SU-DHL-6 (cell line): Measurements from ENCODE around the gene HHAT.

Source experiments
- H2AFZ ChIP-seq: fragments of 200-600 bp; sonication (generic); 2 replicates; pipeline ENCODE4 v1.6.1; 2014; ENCODE audit warnings: low read depth, mild to moderate bottlenecking, moderate library complexity, mixed read lengths, antibody characterized with exemption, low read length; ENCODE audit not compliant: severe bottlenecking
- H3F3A ChIP-seq: fragments of 200-600 bp; shearing (Covaris generic); 2 replicates; pipeline ENCODE4 v1.6.0; 2016; ENCODE audit warnings: antibody characterized with exemption, mild to moderate bottlenecking; ENCODE audit not compliant: insufficient read depth
- H3K27ac ChIP-seq: fragments of 200-600 bp; sonication (generic); 2 replicates; pipeline ENCODE4 v1.5.1; 2016; ENCODE audit warnings: low read depth, mild to moderate bottlenecking, low read length, moderate library complexity, mixed read lengths
- H3K27me3 ChIP-seq: fragments of 200-600 bp; sonication (generic), shearing (Covaris generic); 2 replicates; pipeline ENCODE4 v1.6.0; 2014; ENCODE audit warnings: mild to moderate bottlenecking, low read length
- H3K36me3 ChIP-seq: fragments of 200-600 bp; sonication (generic); 2 replicates; pipeline ENCODE4 v1.6.1; 2014; ENCODE audit warnings: mild to moderate bottlenecking, low read length, mixed read lengths
- H3K4me2 ChIP-seq: fragments of 300-600, 200-600 bp; shearing (Covaris generic), sonication (generic); 2 replicates; pipeline ENCODE4 v1.6.0; 2014; ENCODE audit warnings: low read length, low read depth, mild to moderate bottlenecking; ENCODE audit not compliant: poor library complexity, severe bottlenecking
- H3K4me3 ChIP-seq: fragments of 200-600 bp; sonication (generic); 2 replicates; pipeline ENCODE4 v1.5.1; 2014; ENCODE audit warnings: antibody characterized with exemption, low read length, mild to moderate bottlenecking, mixed read lengths; ENCODE audit not compliant: insufficient read depth, poor library complexity, severe bottlenecking
- H3K79me2 ChIP-seq: fragments of 200-600 bp; sonication (generic); 2 replicates; pipeline ENCODE4 v1.6.1; 2014; ENCODE audit warnings: mild to moderate bottlenecking, low read length, moderate library complexity; ENCODE audit not compliant: insufficient read depth
- H3K9ac ChIP-seq: fragments of 200-600 bp; sonication (generic); 2 replicates; pipeline ENCODE4 v1.7.0; 2014; ENCODE audit warnings: mild to moderate bottlenecking, low read length
- H3K9me2 ChIP-seq: fragments of 200-600 bp; sonication (generic); replicated peaks from 2 replicates; pipeline ENCODE4 v1.6.1; 2014; ENCODE audit warnings: low read length; ENCODE audit not compliant: insufficient read depth
- H3K9me3 ChIP-seq: fragments of 200-600 bp; sonication (generic); 2 replicates; pipeline ENCODE4 v1.6.1; 2014; ENCODE audit warnings: low read length, mixed read lengths; ENCODE audit not compliant: insufficient read depth
- H4K20me1 ChIP-seq: fragments of 200-600 bp; sonication (generic); 2 replicates; pipeline ENCODE4 v1.6.1; 2014; ENCODE audit warnings: low read depth, mild to moderate bottlenecking, antibody characterized with exemption, low read length, moderate library complexity, mixed read lengths
- EZH2phosphoT487 ChIP-seq: fragments of 200-600 bp; sonication (generic), shearing (Covaris generic); conservative IDR thresholded peaks from 2 replicates; pipeline ENCODE4 v1.6.1; 2018; ENCODE audit warnings: mild to moderate bottlenecking, antibody characterized with exemption, low read length, moderate library complexity, mixed read lengths
- TF ChIP-seq, protein P1 (sequence below): fragments of 200-600 bp; sonication (generic); IDR thresholded peaks from one replicate; pipeline ENCODE4 v1.5.1; 2017; ENCODE audit warnings: antibody characterized with exemption, mild to moderate bottlenecking, low read length, moderate library complexity; ENCODE audit not compliant: insufficient read depth, poor library complexity, severe bottlenecking

HHAT gene

GRCh38 chr1:210321131-210321530 is 7.6 kb upstream of the HHAT start:
- Histone ChIP-seq H3F3A (no peaks in the 10 kb centered on the region), H4K20me1 (no peaks in the 10 kb centered on the region), H3K36me3 (no peaks in the 10 kb centered on the region), H3K9ac (no peak overlapping the region), H3K4me3 (no peak overlapping the region), H3K79me2 (no peaks in the 10 kb centered on the region), H3K4me2 (no peak overlapping the region), H3K27me3 (no peaks in the 10 kb centered on the region), H3K9me3 (no peaks in the 10 kb centered on the region), H3K27ac (no peak overlapping the region), H3K9me2 (no peaks in the 10 kb centered on the region), H2AFZ (no peak overlapping the region)
- TF ChIP-seq, protein P1, sequence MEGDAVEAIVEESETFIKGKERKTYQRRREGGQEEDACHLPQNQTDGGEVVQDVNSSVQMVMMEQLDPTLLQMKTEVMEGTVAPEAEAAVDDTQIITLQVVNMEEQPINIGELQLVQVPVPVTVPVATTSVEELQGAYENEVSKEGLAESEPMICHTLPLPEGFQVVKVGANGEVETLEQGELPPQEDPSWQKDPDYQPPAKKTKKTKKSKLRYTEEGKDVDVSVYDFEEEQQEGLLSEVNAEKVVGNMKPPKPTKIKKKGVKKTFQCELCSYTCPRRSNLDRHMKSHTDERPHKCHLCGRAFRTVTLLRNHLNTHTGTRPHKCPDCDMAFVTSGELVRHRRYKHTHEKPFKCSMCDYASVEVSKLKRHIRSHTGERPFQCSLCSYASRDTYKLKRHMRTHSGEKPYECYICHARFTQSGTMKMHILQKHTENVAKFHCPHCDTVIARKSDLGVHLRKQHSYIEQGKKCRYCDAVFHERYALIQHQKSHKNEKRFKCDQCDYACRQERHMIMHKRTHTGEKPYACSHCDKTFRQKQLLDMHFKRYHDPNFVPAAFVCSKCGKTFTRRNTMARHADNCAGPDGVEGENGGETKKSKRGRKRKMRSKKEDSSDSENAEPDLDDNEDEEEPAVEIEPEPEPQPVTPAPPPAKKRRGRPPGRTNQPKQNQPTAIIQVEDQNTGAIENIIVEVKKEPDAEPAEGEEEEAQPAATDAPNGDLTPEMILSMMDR = no peak
- no peak for TF ChIP-seq EZH2phosphoT487

GRCh38 chr1:210321552-210321951 is 7.2 kb upstream of the HHAT start:
- Histone ChIP-seq H3K9ac (no peak overlapping the region), H3K27me3 (no peaks in the 10 kb centered on the region), H3F3A (no peaks in the 10 kb centered on the region), H3K27ac (no peak overlapping the region), H3K4me3 (no peak overlapping the region), H3K79me2 (no peaks in the 10 kb centered on the region), H3K36me3 (no peaks in the 10 kb centered on the region), H2AFZ (no peak overlapping the region), H3K9me2 (no peaks in the 10 kb centered on the region), H3K4me2 (no peak overlapping the region), H4K20me1 (no peaks in the 10 kb centered on the region), H3K9me3 (no peaks in the 10 kb centered on the region)
- no peak for TF ChIP-seq EZH2phosphoT487
- TF ChIP-seq, protein P1 = no peak

DNA sequence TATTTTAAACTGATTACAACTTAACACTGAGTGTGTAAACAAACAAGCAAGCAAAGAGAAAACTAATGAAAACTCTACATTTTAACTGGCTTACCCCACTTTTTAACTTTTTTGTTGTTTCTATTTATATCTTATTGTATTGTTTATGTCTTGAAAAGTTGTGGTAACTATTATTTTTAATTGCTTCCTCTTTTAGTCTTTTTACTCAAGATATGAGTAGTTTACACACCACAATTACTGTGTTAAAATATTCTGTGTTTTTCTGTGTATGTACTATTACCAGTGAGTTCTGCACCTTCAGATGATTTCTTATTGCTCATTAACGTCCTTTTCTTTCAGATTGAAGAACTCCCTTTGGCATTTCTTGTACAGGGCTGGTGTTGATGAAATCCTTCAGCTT is 4.7 kb upstream of the HHAT start:
- no peaks in the 10 kb centered on the region for H4K20me1 ChIP-seq

More for the DNA sequence above, 4.7 kb upstream of the HHAT start:
- no peak overlapping the region for H3K9ac ChIP-seq
- H3K27ac ChIP-seq = no peak overlapping the region
- no peaks in the 10 kb centered on the region for H3F3A ChIP-seq
- H3K27me3 ChIP-seq = no peaks in the 10 kb centered on the region
- no peaks in the 10 kb centered on the region for H3K36me3 ChIP-seq
- H3K9me2 ChIP-seq = no peaks in the 10 kb centered on the region
- no peak overlapping the region for H3K4me2 ChIP-seq
- H3K79me2 ChIP-seq = no peaks in the 10 kb centered on the region
- TF ChIP-seq, protein P1 = no peak
- TF ChIP-seq EZH2phosphoT487 = no peak
- no peak overlapping the region for H3K4me3 ChIP-seq
- H2AFZ ChIP-seq = no peak overlapping the region
- no peaks in the 10 kb centered on the region for H3K9me3 ChIP-seq
